ENCODE data around the gene STRIP2.

DNA sequence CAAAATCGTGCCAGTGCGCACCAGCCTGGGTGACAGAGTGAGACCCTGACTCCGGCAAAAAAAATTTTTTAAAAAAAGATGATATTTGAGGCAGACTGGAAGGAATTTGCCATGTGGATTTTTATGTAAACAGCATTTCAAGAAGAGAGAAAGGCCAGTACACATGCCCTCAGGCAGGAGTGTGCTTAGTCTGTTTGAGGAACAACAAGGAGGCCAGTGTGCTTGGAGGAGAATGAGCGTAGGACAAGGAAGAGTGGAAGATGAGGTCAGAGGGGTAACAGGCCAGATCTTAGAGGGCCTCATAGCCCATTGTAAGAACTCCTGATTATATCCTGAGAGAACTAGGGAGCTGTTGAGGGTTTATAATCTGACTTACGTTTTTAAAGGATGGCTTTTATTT, 17.2 kb upstream of the STRIP2 start:
- TF ChIP-seq SP1 (IDR thresholded peaks at IDR 0.05) (no peak), TARDBP (IDR thresholded peaks at IDR 0.05) (no peak), HDGF (IDR thresholded peaks at IDR 0.05; ENCODE audit: borderline replicate concordance) (no peak), ELF4 (IDR thresholded peaks at IDR 0.05) (no peak), FOXK2 (IDR thresholded peaks at IDR 0.05) (no peak), SUZ12 (IDR thresholded peaks at IDR 0.05) (no peak), FOXA1 (IDR thresholded peaks at IDR 0.05) (no peak), ZNF384 (IDR thresholded peaks at IDR 0.05) (no peak), ARNT (IDR thresholded peaks at IDR 0.05) (no peak)

Measured in HEK293T (cell line).